GM12878 (cell line): ENCODE data around the gene TM7SF3.

Experiments
- CBFB ChIP-seq: IDR thresholded peaks from 2 replicates; pipeline ENCODE4 v1.6.1; 2016; ENCODE audit warnings: antibody characterized with exemption, low read depth
- HDAC6 ChIP-seq: fragments of 200-600 bp; sonication (generic); IDR thresholded peaks from one replicate; pipeline ENCODE4 v1.8.0; 2017; ENCODE audit warnings: antibody characterized with exemption; ENCODE audit not compliant: unreplicated experiment
- NFYB ChIP-seq: IDR thresholded peaks from 2 replicates; pipeline ENCODE4 v1.6.1; 2011; ENCODE audit warnings: low read depth, mild to moderate bottlenecking, low read length, improper control_type of control experiment, moderate library complexity; ENCODE audit not compliant: insufficient read depth
- POLR2AphosphoS2 ChIP-seq: IDR thresholded peaks from 2 replicates; pipeline ENCODE4 v1.6.1; 2011; ENCODE audit warnings: low read depth, mild to moderate bottlenecking, low read length, improper control_type of control experiment, moderate library complexity
- POLR2AphosphoS5 ChIP-seq: IDR thresholded peaks from 2 replicates; pipeline ENCODE4 v1.6.1; 2011; ENCODE audit warnings: mild to moderate bottlenecking, low read length, inconsistent platforms
- SP1 ChIP-seq: IDR thresholded peaks from one replicate; pipeline ENCODE4 v1.6.1; 2011; ENCODE audit warnings: low read depth, low read length
- TCF3 ChIP-seq: IDR thresholded peaks from 2 replicates; pipeline ENCODE4 v1.6.1; 2012; ENCODE audit warnings: low read depth, mild to moderate bottlenecking, low read length, borderline replicate concordance; ENCODE audit not compliant: insufficient read depth
- TF ChIP-seq, protein P1 (sequence below), 3 experiments: IDR thresholded peaks in 2 of 3; conservative IDR thresholded peaks in 1 of 3; 2 replicates each; pipeline ENCODE4 v1.5.1; 2011; ENCODE audit warnings: low read depth in 3 of 3, low read length in 3 of 3, mild to moderate bottlenecking in 3 of 3, control low read depth in 2 of 3, moderate library complexity in 2 of 3, inconsistent platforms in 1 of 3, mixed read lengths in 1 of 3; ENCODE audit not compliant: control insufficient read depth in 2 of 3, insufficient read depth in 1 of 3; ENCODE audit errors: extremely low read depth in 1 of 3
- TF ChIP-seq, protein P2 (sequence below): fragments of 450-650 bp; formaldehyde crosslinking; IDR thresholded peaks from 2 replicates; pipeline ENCODE4 v1.4.0; 2020; ENCODE audit warnings: mild to moderate bottlenecking, moderate library complexity
- TF ChIP-seq, protein P3 (sequence below): fragments of 450-650 bp; IDR thresholded peaks from 2 replicates; pipeline ENCODE4 v1.6.1; 2017; ENCODE audit warnings: antibody characterized with exemption, mild to moderate bottlenecking, moderate library complexity

DNA sequence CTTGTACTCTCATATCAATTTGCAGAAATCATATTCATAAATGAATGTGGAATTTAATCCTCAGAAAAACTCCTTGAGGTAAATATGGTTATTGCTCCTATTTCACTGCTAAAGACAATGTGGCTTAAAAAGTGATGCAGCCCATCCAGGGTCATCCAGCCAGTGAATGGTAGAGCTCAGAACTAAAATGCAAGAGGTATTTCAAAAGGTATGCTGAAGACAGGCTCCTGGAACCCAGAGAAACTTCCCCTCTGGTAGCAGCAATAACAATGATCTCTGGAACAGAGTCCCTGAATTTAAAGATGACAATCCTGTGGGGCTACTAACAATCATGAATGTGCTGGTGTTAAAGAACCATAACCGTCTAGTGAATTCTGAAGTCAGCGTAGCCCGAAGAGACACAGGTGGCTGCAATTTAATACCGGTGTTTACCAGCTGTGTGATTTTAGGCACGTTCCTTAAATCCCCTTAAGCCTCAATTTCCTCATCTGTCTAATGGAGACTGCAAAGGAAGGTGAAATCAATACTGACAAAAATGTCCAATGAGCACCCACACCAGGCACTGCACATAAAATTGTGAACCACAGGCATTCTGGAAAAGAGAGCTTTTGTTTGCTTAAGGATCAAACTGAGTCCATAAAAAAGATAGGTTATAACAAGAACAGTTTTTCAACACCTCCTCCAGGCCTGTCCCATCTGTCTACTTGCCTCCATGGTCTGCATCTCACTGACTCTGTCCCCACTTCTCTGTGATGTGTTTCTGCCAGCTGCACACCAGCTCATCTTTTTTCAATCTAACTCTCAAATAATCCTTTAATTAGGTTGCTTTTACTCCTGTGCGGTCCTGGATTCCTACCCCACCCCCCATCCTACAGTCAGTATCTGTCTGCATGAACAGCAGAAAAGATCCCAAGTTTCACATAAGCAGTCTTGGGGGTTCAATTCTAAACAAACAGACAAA is 10.5 kb downstream of the TM7SF3 start:
- TF ChIP-seq, protein P1, sequence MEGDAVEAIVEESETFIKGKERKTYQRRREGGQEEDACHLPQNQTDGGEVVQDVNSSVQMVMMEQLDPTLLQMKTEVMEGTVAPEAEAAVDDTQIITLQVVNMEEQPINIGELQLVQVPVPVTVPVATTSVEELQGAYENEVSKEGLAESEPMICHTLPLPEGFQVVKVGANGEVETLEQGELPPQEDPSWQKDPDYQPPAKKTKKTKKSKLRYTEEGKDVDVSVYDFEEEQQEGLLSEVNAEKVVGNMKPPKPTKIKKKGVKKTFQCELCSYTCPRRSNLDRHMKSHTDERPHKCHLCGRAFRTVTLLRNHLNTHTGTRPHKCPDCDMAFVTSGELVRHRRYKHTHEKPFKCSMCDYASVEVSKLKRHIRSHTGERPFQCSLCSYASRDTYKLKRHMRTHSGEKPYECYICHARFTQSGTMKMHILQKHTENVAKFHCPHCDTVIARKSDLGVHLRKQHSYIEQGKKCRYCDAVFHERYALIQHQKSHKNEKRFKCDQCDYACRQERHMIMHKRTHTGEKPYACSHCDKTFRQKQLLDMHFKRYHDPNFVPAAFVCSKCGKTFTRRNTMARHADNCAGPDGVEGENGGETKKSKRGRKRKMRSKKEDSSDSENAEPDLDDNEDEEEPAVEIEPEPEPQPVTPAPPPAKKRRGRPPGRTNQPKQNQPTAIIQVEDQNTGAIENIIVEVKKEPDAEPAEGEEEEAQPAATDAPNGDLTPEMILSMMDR (IDR thresholded peaks at IDR 0.05 in 2 of 3, conservative IDR thresholded peaks at IDR 0.05 in 1 of 3; ENCODE audit: control insufficient read depth in 2 of 3, extremely low read depth in 1 of 3, insufficient read depth in 1 of 3, low read depth in 3 of 3, low read length in 3 of 3), result no peak
- no peak for TF ChIP-seq SP1
- TF ChIP-seq POLR2AphosphoS5, result no peak
- TF ChIP-seq, protein P2, sequence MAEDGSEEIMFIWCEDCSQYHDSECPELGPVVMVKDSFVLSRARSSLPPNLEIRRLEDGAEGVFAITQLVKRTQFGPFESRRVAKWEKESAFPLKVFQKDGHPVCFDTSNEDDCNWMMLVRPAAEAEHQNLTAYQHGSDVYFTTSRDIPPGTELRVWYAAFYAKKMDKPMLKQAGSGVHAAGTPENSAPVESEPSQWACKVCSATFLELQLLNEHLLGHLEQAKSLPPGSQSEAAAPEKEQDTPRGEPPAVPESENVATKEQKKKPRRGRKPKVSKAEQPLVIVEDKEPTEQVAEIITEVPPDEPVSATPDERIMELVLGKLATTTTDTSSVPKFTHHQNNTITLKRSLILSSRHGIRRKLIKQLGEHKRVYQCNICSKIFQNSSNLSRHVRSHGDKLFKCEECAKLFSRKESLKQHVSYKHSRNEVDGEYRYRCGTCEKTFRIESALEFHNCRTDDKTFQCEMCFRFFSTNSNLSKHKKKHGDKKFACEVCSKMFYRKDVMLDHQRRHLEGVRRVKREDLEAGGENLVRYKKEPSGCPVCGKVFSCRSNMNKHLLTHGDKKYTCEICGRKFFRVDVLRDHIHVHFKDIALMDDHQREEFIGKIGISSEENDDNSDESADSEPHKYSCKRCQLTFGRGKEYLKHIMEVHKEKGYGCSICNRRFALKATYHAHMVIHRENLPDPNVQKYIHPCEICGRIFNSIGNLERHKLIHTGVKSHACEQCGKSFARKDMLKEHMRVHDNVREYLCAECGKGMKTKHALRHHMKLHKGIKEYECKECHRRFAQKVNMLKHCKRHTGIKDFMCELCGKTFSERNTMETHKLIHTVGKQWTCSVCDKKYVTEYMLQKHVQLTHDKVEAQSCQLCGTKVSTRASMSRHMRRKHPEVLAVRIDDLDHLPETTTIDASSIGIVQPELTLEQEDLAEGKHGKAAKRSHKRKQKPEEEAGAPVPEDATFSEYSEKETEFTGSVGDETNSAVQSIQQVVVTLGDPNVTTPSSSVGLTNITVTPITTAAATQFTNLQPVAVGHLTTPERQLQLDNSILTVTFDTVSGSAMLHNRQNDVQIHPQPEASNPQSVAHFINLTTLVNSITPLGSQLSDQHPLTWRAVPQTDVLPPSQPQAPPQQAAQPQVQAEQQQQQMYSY (CRISPR knock-in tag), result no peak
- no peak for TF ChIP-seq NFYB
- TF ChIP-seq TCF3, result no peak
- no peak for TF ChIP-seq POLR2AphosphoS2
- TF ChIP-seq CBFB, result no peak
- no peak for TF ChIP-seq HDAC6
- TF ChIP-seq, protein P3, sequence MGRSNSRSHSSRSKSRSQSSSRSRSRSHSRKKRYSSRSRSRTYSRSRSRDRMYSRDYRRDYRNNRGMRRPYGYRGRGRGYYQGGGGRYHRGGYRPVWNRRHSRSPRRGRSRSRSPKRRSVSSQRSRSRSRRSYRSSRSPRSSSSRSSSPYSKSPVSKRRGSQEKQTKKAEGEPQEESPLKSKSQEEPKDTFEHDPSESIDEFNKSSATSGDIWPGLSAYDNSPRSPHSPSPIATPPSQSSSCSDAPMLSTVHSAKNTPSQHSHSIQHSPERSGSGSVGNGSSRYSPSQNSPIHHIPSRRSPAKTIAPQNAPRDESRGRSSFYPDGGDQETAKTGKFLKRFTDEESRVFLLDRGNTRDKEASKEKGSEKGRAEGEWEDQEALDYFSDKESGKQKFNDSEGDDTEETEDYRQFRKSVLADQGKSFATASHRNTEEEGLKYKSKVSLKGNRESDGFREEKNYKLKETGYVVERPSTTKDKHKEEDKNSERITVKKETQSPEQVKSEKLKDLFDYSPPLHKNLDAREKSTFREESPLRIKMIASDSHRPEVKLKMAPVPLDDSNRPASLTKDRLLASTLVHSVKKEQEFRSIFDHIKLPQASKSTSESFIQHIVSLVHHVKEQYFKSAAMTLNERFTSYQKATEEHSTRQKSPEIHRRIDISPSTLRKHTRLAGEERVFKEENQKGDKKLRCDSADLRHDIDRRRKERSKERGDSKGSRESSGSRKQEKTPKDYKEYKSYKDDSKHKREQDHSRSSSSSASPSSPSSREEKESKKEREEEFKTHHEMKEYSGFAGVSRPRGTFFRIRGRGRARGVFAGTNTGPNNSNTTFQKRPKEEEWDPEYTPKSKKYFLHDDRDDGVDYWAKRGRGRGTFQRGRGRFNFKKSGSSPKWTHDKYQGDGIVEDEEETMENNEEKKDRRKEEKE, result no peak
